ENCODE measurements around the gene EFCAB5. TPM values are rescaled to one million over a fixed set of nuclear protein-coding genes. Genes with fewer than 3 reads are reported as not detected.

The EFCAB5 gene
- total and polyA plus RNA-seq, 8 donors: 0.52 to 2.3 (median 1.9) TPM

- Histone ChIP-seq H3K27ac (no peak overlapping the region), H3K9me3 (peaks cover 0 to 2% of the 10 kb centered on the region in 2 donors), H3K4me1 (no peaks in the 10 kb centered on the region), H3K4me3 (no peak overlapping the region), H3K27me3 (no peaks in the 10 kb centered on the region), H3K36me3 (no peaks in the 10 kb centered on the region)
- ATAC-seq (no peak), DNase-seq (no peak)
- intact Hi-C loops (cut with DNase I): no loop called here
- TF ChIP-seq, protein P1, sequence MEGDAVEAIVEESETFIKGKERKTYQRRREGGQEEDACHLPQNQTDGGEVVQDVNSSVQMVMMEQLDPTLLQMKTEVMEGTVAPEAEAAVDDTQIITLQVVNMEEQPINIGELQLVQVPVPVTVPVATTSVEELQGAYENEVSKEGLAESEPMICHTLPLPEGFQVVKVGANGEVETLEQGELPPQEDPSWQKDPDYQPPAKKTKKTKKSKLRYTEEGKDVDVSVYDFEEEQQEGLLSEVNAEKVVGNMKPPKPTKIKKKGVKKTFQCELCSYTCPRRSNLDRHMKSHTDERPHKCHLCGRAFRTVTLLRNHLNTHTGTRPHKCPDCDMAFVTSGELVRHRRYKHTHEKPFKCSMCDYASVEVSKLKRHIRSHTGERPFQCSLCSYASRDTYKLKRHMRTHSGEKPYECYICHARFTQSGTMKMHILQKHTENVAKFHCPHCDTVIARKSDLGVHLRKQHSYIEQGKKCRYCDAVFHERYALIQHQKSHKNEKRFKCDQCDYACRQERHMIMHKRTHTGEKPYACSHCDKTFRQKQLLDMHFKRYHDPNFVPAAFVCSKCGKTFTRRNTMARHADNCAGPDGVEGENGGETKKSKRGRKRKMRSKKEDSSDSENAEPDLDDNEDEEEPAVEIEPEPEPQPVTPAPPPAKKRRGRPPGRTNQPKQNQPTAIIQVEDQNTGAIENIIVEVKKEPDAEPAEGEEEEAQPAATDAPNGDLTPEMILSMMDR (IDR thresholded peaks at IDR 0.05): no peak
Observed at GRCh38 chr17:29968271-29968670, 26.8 kb downstream of the EFCAB5 start.

- Histone ChIP-seq H3K4me3 (no peak overlapping the region), H3K4me1 (no peaks in the 10 kb centered on the region), H3K9me3 (no peaks in the 10 kb centered on the region), H3K36me3 (no peaks in the 10 kb centered on the region), H3K27ac (no peak overlapping the region), H3K27me3 (no peaks in the 10 kb centered on the region)
- TF ChIP-seq, protein P1 (IDR thresholded peaks at IDR 0.05): no peak
- DNase-seq (no peak), ATAC-seq (no peak)
- intact Hi-C loops (cut with DNase I): no loop called here
Observed at GRCh38 chr17:29972277-29972676, 30.8 kb downstream of the EFCAB5 start.

DNA sequence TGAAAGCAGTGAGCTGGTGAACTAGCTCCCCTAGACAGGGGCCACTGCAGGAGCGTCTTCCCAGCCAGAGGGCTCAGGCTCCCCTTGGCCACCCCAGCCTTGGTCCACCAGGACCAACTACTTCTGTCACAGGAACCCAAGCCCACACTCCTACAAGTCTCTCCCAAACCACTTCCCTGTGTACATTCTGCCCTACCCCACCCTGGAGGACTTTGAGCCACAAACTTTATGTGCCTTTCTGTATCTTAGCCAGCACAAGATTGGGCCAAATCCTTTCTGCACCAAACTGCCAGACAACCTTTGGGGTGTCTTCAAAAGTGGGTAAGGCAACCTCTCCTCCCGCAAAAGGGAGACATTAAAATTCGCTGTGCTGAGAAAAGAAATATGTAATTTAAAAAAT is 31.6 kb downstream of the EFCAB5 start:
- Histone ChIP-seq H3K27me3 (no peaks in the 10 kb centered on the region), H3K36me3 (no peaks in the 10 kb centered on the region), H3K27ac (no peak overlapping the region), H3K4me1 (no peaks in the 10 kb centered on the region), H3K9me3 (no peaks in the 10 kb centered on the region), H3K4me3 (no peak overlapping the region)
- DNase-seq: no peak
- intact Hi-C loops (cut with DNase I): no loop called here
- ATAC-seq: no peak
- TF ChIP-seq, protein P1 (IDR thresholded peaks at IDR 0.05): no peak

- no peak overlapping the region for H3K27ac ChIP-seq
- TF ChIP-seq, protein P1 (IDR thresholded peaks at IDR 0.05): no peak
- DNase-seq (no peak), ATAC-seq (no peak)
- intact Hi-C loops (cut with DNase I): no loop called here
- no peaks in the 10 kb centered on the region for H3K36me3 ChIP-seq
- no peaks in the 10 kb centered on the region for H3K9me3 ChIP-seq
- no peak overlapping the region for H3K4me3 ChIP-seq
- no peaks in the 10 kb centered on the region for H3K27me3 ChIP-seq
- no peaks in the 10 kb centered on the region for H3K4me1 ChIP-seq
Observed at GRCh38 chr17:29977836-29978235, 36.4 kb downstream of the EFCAB5 start.

GRCh38 chr17:29980261-29980660 is 38.8 kb downstream of the EFCAB5 start:
- Histone ChIP-seq H3K4me1 (no peaks in the 10 kb centered on the region), H3K36me3 (no peaks in the 10 kb centered on the region), H3K27ac (no peak overlapping the region), H3K27me3 (no peaks in the 10 kb centered on the region), H3K9me3 (peaks cover 0 to 4% of the 10 kb centered on the region in 2 donors), H3K4me3 (no peak overlapping the region)
- TF ChIP-seq, protein P1 (IDR thresholded peaks at IDR 0.05): no peak
- DNase-seq (no peak), ATAC-seq (no peak)
- intact Hi-C loops (cut with DNase I): no loop called here
